GM12878 (cell line): ENCODE results near the gene FBXL16. TPM values are rescaled to one million over a fixed set of nuclear protein-coding genes. Genes with fewer than 3 reads are reported as not detected.

Experiments used
- BCL3 ChIP-seq: IDR thresholded peaks from 2 replicates; pipeline ENCODE4 v1.6.1; 2011; ENCODE audit warnings: borderline replicate concordance, low read depth, mild to moderate bottlenecking, moderate library complexity, low read length; ENCODE audit not compliant: insufficient read depth, poor library complexity, severe bottlenecking
- BMI1 ChIP-seq: fragments of 450-650 bp; IDR thresholded peaks from 2 replicates; pipeline ENCODE4 v1.6.1; 2016; ENCODE audit warnings: mild to moderate bottlenecking, moderate library complexity, borderline replicate concordance
- CBX5 ChIP-seq: sonication (generic); IDR thresholded peaks from 2 replicates; pipeline ENCODE4 v1.6.1; 2016; ENCODE audit warnings: low read depth, moderate library complexity, mild to moderate bottlenecking, inconsistent platforms
- CHD2 ChIP-seq: IDR thresholded peaks from 2 replicates; pipeline ENCODE4 v1.6.1; 2011; ENCODE audit warnings: low read depth, low read length, improper control_type of control experiment, borderline replicate concordance
- CREB1 ChIP-seq: IDR thresholded peaks from 2 replicates; pipeline ENCODE4 v1.6.1; 2012; ENCODE audit warnings: low read depth, mild to moderate bottlenecking, inconsistent platforms
- CREM ChIP-seq: IDR thresholded peaks from 2 replicates; pipeline ENCODE4 v1.6.1; 2014; ENCODE audit warnings: antibody characterized with exemption, low read depth
- CTCF ChIP-seq, 3 experiments: IDR thresholded peaks in 2 of 3; conservative IDR thresholded peaks in 1 of 3; 2 replicates each; pipeline ENCODE4 v1.5.1; 2011; ENCODE audit warnings: low read depth in 3 of 3, low read length in 3 of 3, mild to moderate bottlenecking in 3 of 3, control low read depth in 2 of 3, moderate library complexity in 2 of 3, inconsistent platforms in 1 of 3, mixed read lengths in 1 of 3; ENCODE audit not compliant: control insufficient read depth in 2 of 3, insufficient read depth in 1 of 3; ENCODE audit errors: extremely low read depth in 1 of 3
- CUX1 ChIP-seq: IDR thresholded peaks from 2 replicates; pipeline ENCODE4 v1.6.1; 2012; ENCODE audit warnings: improper control_type of control experiment, low read depth, low read length; ENCODE audit not compliant: insufficient replicate concordance
- FOXK2 ChIP-seq: fragments of 450-650 bp; IDR thresholded peaks from 2 replicates; pipeline ENCODE4 v1.6.1; 2017; ENCODE audit warnings: mild to moderate bottlenecking, moderate library complexity
- KAT2A ChIP-seq: conservative IDR thresholded peaks from 2 replicates; pipeline ENCODE4 v1.6.1; 2011; ENCODE audit warnings: low read depth, low read length; ENCODE audit not compliant: control insufficient read depth
- KDM1A ChIP-seq: fragments of 200-600 bp; sonication (generic); IDR thresholded peaks from 2 replicates; pipeline ENCODE4 v1.6.1; 2016; ENCODE audit warnings: borderline replicate concordance
- NFIC ChIP-seq: IDR thresholded peaks from 2 replicates; pipeline ENCODE4 v1.6.1; 2012; ENCODE audit warnings: low read depth, mild to moderate bottlenecking, inconsistent platforms, low read length, moderate library complexity
- PKNOX1 ChIP-seq: fragments of 450-650 bp; IDR thresholded peaks from 2 replicates; pipeline ENCODE4 v1.6.1; 2016; ENCODE audit warnings: mild to moderate bottlenecking
- POLR2AphosphoS2 ChIP-seq: IDR thresholded peaks from 2 replicates; pipeline ENCODE4 v1.6.1; 2011; ENCODE audit warnings: low read depth, mild to moderate bottlenecking, low read length, improper control_type of control experiment, moderate library complexity
- SIN3A ChIP-seq: IDR thresholded peaks from 2 replicates; pipeline ENCODE4 v1.6.1; 2012; ENCODE audit warnings: low read depth, low read length, improper control_type of control experiment
- SKIL ChIP-seq: fragments of 450-650 bp; IDR thresholded peaks from 2 replicates; pipeline ENCODE4 v1.6.1; 2017; ENCODE audit warnings: mild to moderate bottlenecking, low read depth, inconsistent platforms; ENCODE audit not compliant: poor library complexity, severe bottlenecking
- WRNIP1 ChIP-seq: IDR thresholded peaks from 2 replicates; pipeline ENCODE4 v1.6.1; 2011; ENCODE audit warnings: low read depth, low read length, improper control_type of control experiment, borderline replicate concordance
- polyA plus RNA-seq, 11 experiments: library from polyadenylated mRNA; depleted of rRNA in 4 of 11; unstranded in 6 of 11; stranded (reverse) in 5 of 11; fragments of >200 nt; fragmentation: Nextera tagmentation in 4 of 11; fragmentation: Illumina TruSeq in 1 of 11; extraction: Ambion mirVana in 4 of 11; extraction: Trizol in 1 of 11; gene quantifications; 1 replicate in 1 of 11; 2 replicates in 10 of 11; pipeline versions ENCODE4 v1.2.1 to v1.2.3, GENCODE V29; 2011 to 2016; ENCODE audit warnings: inconsistent platforms in 2 of 11, missing spikeins in 2 of 11, low read depth in 1 of 11
- total RNA-seq, 4 experiments: library from RNA; depleted of rRNA in 3 of 4; stranded (reverse); fragments of >200 nt in 3 of 4; fragmentation: Illumina TruSeq in 1 of 4; extraction: Trizol in 1 of 4; gene quantifications; 2 replicates each; pipeline versions ENCODE4 v1.2.1 to v1.2.3, GENCODE V29; 2013 to 2021

Gene FBXL16
- total and polyA plus RNA-seq, 10 of the 15 experiments (the other 5 are each of a cell fraction or from before 2014, with no cell fraction given): 0.13 to 1.4 (median 0.24) TPM

GRCh38 chr16:660459-661183 lies 45.0 kb downstream of the FBXL16 start (continued):
- TF ChIP-seq CHD2 (no peak), CUX1 (no peak), SKIL (no peak), CREB1 (no peak), POLR2AphosphoS2 (no peak), WRNIP1 (no peak), PKNOX1 (peak; percentile 24; the same call in 1 of the 2 replicates), CTCF (IDR thresholded peaks at IDR 0.05 in 2 of 3, conservative IDR thresholded peaks at IDR 0.05 in 1 of 3; ENCODE audit: control insufficient read depth in 2 of 3, extremely low read depth in 1 of 3, insufficient read depth in 1 of 3, low read depth in 3 of 3, low read length in 3 of 3) (peak; percentile 14 to 62 (median 33); a peak in 4 of 6 replicates), CREM (no peak), KDM1A (no peak), BCL3 (no peak), FOXK2 (no peak), KAT2A (no peak), NFIC (no peak), CBX5 (no peak), SIN3A (0 out of 2 replicates have a peak, but pooled peaks have one; percentile 20), BMI1 (no peak)
